ENCODE data around the gene ITGB7. TPM values are rescaled to one million over a fixed set of nuclear protein-coding genes. Genes with fewer than 3 reads are reported as not detected.

ITGB7 gene
- total and polyA plus RNA-seq, 3 donors from 2014 or later, result 0.24 to 3.7 (median 1.2) TPM

DNA sequence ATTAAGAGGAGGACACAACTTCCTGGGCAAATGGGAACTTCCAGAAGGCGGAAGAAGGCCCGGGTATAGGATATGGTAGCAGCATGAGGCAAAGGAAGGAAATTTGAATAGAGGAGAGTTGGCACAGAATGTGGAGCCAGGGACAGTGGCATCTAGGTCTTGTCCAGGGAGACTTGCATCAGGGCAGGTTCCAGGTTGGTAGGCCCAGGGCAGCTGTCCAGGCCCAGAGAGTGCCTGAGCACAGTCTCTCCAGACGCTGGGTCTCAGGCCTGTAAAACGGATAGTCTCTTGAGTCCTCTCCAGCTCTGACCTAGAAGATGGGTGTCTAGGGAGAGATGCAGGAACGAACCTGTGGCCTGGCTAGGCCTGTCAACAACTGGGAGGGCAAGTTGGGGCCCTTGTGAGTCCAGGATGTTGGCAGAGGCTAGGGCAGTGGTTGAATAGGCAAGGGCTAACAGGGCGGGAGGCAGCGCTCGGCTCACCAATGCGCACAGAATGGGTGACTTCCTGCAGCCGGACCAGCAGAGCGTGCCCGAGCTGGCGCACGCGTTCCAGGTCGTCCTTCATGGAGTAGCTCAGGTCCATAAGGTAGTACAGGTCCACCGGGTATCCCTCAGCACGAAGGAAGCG lies 9.9 kb downstream of the ITGB7 start:
- intact Hi-C loops (cut with DNase I; ENCODE audit: low total_unique reads), result no loop called here
- TF ChIP-seq CTCF (IDR thresholded peaks at IDR 0.05) (no peak), POLR2A (IDR thresholded peaks at IDR 0.05) (no peak)
- Histone ChIP-seq H3K27ac (no peak overlapping the region), H3K27me3 (no peaks in the 10 kb centered on the region), H3K36me3 (ENCODE audit: low read depth, missing control alignments) (no peaks in the 10 kb centered on the region), H3K4me3 (peak overlapping the region in 1 of 2 donors; percentile 27), H3K4me1 (peaks cover 16% of the 10 kb centered on the region), H3K9me3 (no peaks in the 10 kb centered on the region)
- 56 to 73% methylated on average over 9 to 19 of the region's 19 CpGs for WGBS, 2 donors
- DNase-seq, result no peak

GRCh38 chr12:53196486-53196885 lies 10.6 kb downstream of the ITGB7 start:
- intact Hi-C loops (cut with DNase I; ENCODE audit: low total_unique reads), result no loop called here
- Histone ChIP-seq H3K9me3 (no peaks in the 10 kb centered on the region), H3K4me3 (no peak overlapping the region), H3K27ac (no peak overlapping the region), H3K4me1 (peaks cover 16% of the 10 kb centered on the region), H3K27me3 (no peaks in the 10 kb centered on the region), H3K36me3 (ENCODE audit: low read depth, missing control alignments) (no peaks in the 10 kb centered on the region)
- WGBS, 2 donors, result 83 to 86% methylated on average over 13 to 14 of the region's 14 CpGs
- no peak for TF ChIP-seq CTCF (IDR thresholded peaks at IDR 0.05)
- no peak for TF ChIP-seq POLR2A (IDR thresholded peaks at IDR 0.05)
- DNase-seq, result no peak

- 87 to 95% methylated on average over 10 of the region's 10 CpGs for WGBS, 2 donors
- no peak for TF ChIP-seq POLR2A (IDR thresholded peaks at IDR 0.05)
- intact Hi-C loops (cut with DNase I; ENCODE audit: low total_unique reads), result no loop called here
- no peak for DNase-seq
- Histone ChIP-seq H3K27me3 (no peaks in the 10 kb centered on the region), H3K9me3 (no peaks in the 10 kb centered on the region), H3K36me3 (ENCODE audit: low read depth, missing control alignments) (no peaks in the 10 kb centered on the region), H3K4me3 (no peak overlapping the region), H3K27ac (no peak overlapping the region), H3K4me1 (peaks cover 16% of the 10 kb centered on the region)
Observed at GRCh38 chr12:53195516-53196420, 11.3 kb downstream of the ITGB7 start.

DNA sequence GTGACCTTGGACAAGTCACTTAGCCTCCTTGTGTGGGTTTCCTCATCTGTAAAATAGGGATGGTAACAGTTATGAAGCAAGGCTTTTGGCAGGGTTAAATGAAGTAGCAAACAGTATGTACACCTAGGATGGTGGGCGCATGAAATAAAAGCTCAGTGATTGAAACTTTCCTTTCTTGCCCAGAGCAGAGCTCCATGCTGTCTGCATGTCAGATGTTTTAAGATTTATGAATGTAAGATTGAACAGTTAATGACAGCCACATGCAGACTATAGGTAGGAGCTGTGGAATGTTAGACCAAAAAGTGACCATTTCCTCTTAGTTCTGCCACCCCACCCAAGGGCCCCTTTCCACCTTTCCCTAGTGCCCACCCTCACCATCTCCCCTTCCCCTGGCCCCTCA lies 12.1 kb downstream of the ITGB7 start:
- intact Hi-C loops (cut with DNase I; ENCODE audit: low total_unique reads), result no loop called here
- 60 to 76% methylated on average over 1 of the region's 1 CpG for WGBS, 2 donors

More for the DNA sequence above, 12.1 kb downstream of the ITGB7 start:
- Histone ChIP-seq H3K27me3 (no peaks in the 10 kb centered on the region), H3K4me3 (no peak overlapping the region), H3K9me3 (no peaks in the 10 kb centered on the region), H3K27ac (no peak overlapping the region), H3K4me1 (peaks cover 21% of the 10 kb centered on the region), H3K36me3 (ENCODE audit: low read depth, missing control alignments) (no peaks in the 10 kb centered on the region)
- TF ChIP-seq CTCF (IDR thresholded peaks at IDR 0.05), result no peak
- TF ChIP-seq POLR2A (IDR thresholded peaks at IDR 0.05), result no peak
- no peak for DNase-seq
